HL-60 (cell line): ENCODE data around the gene SCFD1.

Source experiments
- POLR2AphosphoS5 ChIP-seq: IDR thresholded peaks from 2 replicates; pipeline ENCODE4 v1.6.1; 2012; ENCODE audit warnings: low read depth
- REST ChIP-seq: IDR thresholded peaks from 2 replicates; pipeline ENCODE4 v1.6.1; 2012; ENCODE audit warnings: low read depth; ENCODE audit not compliant: insufficient replicate concordance
- SPI1 ChIP-seq: IDR thresholded peaks from 2 replicates; pipeline ENCODE4 v1.6.1; 2012; ENCODE audit warnings: low read depth, mild to moderate bottlenecking, borderline replicate concordance
- TF ChIP-seq, protein P1 (sequence below): IDR thresholded peaks from one replicate; pipeline ENCODE4 v1.5.1; 2011; ENCODE audit warnings: low read length, control low read depth, inconsistent platforms; ENCODE audit not compliant: insufficient read depth

- TF ChIP-seq, protein P1, sequence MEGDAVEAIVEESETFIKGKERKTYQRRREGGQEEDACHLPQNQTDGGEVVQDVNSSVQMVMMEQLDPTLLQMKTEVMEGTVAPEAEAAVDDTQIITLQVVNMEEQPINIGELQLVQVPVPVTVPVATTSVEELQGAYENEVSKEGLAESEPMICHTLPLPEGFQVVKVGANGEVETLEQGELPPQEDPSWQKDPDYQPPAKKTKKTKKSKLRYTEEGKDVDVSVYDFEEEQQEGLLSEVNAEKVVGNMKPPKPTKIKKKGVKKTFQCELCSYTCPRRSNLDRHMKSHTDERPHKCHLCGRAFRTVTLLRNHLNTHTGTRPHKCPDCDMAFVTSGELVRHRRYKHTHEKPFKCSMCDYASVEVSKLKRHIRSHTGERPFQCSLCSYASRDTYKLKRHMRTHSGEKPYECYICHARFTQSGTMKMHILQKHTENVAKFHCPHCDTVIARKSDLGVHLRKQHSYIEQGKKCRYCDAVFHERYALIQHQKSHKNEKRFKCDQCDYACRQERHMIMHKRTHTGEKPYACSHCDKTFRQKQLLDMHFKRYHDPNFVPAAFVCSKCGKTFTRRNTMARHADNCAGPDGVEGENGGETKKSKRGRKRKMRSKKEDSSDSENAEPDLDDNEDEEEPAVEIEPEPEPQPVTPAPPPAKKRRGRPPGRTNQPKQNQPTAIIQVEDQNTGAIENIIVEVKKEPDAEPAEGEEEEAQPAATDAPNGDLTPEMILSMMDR: no peak
- TF ChIP-seq POLR2AphosphoS5: no peak
- no peak for TF ChIP-seq REST
- TF ChIP-seq SPI1: no peak
Measured at GRCh38 chr14:30738978-30739377, 116.9 kb downstream of the SCFD1 start.
